ENCODE results near the gene GBE1.

DNA sequence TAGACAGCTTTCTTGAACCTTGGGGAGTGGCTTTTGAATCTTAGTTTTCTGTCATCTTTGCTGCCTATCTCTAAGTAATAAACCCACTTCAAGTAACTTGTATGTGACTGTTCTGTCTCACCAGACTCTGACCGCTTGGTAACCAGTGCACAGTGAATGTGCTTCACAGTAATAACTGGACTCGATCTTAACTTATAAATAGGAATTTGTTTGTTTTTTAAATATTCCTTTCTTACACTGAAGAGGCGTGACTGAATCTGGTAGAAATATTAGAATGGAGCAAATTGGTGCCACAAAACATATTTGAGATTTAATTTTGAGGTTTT lies 318.0 kb downstream of the GBE1 start:
- TF ChIP-seq, protein P1, sequence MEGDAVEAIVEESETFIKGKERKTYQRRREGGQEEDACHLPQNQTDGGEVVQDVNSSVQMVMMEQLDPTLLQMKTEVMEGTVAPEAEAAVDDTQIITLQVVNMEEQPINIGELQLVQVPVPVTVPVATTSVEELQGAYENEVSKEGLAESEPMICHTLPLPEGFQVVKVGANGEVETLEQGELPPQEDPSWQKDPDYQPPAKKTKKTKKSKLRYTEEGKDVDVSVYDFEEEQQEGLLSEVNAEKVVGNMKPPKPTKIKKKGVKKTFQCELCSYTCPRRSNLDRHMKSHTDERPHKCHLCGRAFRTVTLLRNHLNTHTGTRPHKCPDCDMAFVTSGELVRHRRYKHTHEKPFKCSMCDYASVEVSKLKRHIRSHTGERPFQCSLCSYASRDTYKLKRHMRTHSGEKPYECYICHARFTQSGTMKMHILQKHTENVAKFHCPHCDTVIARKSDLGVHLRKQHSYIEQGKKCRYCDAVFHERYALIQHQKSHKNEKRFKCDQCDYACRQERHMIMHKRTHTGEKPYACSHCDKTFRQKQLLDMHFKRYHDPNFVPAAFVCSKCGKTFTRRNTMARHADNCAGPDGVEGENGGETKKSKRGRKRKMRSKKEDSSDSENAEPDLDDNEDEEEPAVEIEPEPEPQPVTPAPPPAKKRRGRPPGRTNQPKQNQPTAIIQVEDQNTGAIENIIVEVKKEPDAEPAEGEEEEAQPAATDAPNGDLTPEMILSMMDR (IDR thresholded peaks at IDR 0.05): no peak
- no peak for TF ChIP-seq POLR2A (IDR thresholded peaks at IDR 0.05)

Measured in breast epithelium (tissue), 3 donors.